Activated T-cell treated with anti-CD3 and anti-CD28 coated beads, Interleukin-2, amount 50 U/mL, for 24 hours (primary cell): Measurements from ENCODE around the gene EYA2.

ENCODE experiments used
- DNase-seq: peaks from one replicate; pipeline ENCODE4 v3.0.0-alpha.2; 2020
- H3K27ac Mint-ChIP-seq: 2 replicates; pipeline ENCODE4 v1.8.0; 2020; ENCODE audit warnings: mild to moderate bottlenecking, mixed read lengths
- H3K27me3 Mint-ChIP-seq: 2 replicates; pipeline ENCODE4 v1.8.0; 2020; ENCODE audit warnings: mixed read lengths
- H3K36me3 Mint-ChIP-seq: 2 replicates; pipeline ENCODE4 v1.8.0; 2020; ENCODE audit warnings: low read depth, mixed read lengths
- H3K4me1 Mint-ChIP-seq: 2 replicates; pipeline ENCODE4 v1.8.0; 2020; ENCODE audit warnings: low read depth, mixed read lengths
- H3K4me3 Mint-ChIP-seq: 2 replicates; pipeline ENCODE4 v1.8.0; 2020; ENCODE audit warnings: mild to moderate bottlenecking, moderate library complexity, mixed read lengths
- H3K9me3 Mint-ChIP-seq: 2 replicates; pipeline ENCODE4 v1.8.0; 2020; ENCODE audit warnings: mixed read lengths

EYA2 gene

GRCh38 chr20:47062226-47062890, 167.7 kb downstream of the EYA2 start:
- Mint-ChIP-seq H3K27me3 (peaks cover 28% of the 10 kb centered on the region), H3K4me3 (no peak overlapping the region), H3K36me3 (no peaks in the 10 kb centered on the region), H3K27ac (no peak overlapping the region), H3K4me1 (no peaks in the 10 kb centered on the region), H3K9me3 (peaks cover 6% of the 10 kb centered on the region)
- DNase-seq, result no peak

DNA sequence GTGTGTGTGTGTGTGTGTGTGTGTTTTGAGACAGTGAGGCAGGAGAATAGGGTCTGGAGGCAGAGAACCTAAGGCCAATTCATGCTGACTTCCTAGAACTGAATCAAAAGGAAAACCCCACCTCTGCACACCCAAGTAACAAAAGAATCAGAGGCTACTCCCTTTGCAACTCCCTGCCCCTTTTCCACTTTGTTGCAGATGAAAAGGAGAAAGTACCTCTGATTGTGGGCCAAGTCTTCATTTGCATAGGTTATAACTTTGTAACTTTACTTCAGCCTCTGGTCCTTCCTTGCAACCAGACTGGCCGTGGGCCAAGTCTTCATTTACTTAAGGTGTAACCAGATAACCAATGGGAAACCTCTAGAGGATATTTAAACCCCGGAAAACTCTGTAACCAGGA, 168.8 kb downstream of the EYA2 start:
- Mint-ChIP-seq H3K27me3 (peaks cover 19% of the 10 kb centered on the region), H3K27ac (no peak overlapping the region), H3K9me3 (peaks cover 14% of the 10 kb centered on the region), H3K4me1 (no peaks in the 10 kb centered on the region), H3K36me3 (no peaks in the 10 kb centered on the region), H3K4me3 (no peak overlapping the region)
- DNase-seq, result no peak

DNA sequence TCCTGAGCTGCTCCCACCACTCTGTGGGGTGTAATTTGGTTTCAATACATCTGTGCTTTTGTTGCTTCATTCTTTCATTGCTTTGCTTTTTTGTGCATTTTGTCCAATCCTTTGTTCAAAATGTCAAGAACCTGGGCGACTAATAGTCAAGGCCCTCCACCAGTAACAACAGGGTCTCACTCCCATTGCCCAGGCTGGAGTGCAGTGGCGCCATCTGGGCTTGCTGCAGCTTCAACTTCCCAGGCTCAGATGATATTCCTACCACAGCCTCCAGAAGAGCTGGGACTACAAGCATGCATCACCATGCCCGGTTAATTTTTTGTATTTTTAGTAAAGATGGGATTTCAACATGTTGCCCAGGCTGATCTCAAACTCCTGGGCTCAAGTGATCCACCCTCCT, 169.2 kb downstream of the EYA2 start:
- Mint-ChIP-seq H3K4me3 (no peak overlapping the region), H3K36me3 (no peaks in the 10 kb centered on the region), H3K4me1 (no peaks in the 10 kb centered on the region), H3K9me3 (peaks cover 18% of the 10 kb centered on the region), H3K27ac (no peak overlapping the region), H3K27me3 (peaks cover 15% of the 10 kb centered on the region)
- DNase-seq, result no peak

DNA sequence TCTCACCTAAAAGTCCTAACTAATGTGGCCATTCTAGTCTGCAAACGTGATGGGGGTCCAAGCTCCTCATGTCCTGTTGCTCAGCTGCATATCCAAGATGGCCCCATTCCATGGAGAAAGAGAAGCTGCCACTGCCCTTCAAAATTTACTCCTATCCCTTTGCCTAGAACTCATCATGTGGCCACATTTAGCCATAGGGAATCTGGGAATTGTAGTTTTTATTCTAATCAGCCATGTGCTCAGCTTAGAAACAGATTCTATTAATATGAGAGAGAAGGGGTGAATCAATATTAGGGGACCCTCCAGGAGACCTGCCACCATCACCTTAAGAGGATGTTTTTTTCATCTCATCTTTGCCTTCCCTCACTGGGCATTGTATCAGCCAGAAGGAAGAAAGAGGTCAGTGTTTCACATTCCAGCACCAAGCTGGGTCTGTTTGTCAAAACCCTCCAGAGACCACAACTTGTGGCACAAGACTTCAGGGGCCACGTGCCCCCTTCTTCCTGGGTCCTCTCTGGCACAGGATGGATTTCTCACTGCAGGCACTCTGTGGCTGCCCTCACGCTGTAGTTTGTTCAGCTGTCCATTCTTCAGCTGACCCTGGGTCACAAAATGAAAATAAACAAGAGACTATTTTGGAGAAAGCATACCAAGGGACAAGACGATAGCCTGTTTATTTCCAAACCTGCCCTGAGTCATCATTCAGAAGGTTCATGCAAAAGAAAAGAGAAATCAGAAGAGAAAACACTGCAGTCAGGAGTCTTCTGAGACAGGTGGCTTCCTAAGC, 172.0 kb downstream of the EYA2 start:
- H3K27ac Mint-ChIP-seq, result no peak overlapping the region
- no peak overlapping the region for H3K4me3 Mint-ChIP-seq
- no peaks in the 10 kb centered on the region for H3K4me1 Mint-ChIP-seq
- H3K36me3 Mint-ChIP-seq, result no peaks in the 10 kb centered on the region
- H3K27me3 Mint-ChIP-seq, result peaks cover 10% of the 10 kb centered on the region
- peaks cover 18% of the 10 kb centered on the region for H3K9me3 Mint-ChIP-seq
- DNase-seq, result no peak

DNA sequence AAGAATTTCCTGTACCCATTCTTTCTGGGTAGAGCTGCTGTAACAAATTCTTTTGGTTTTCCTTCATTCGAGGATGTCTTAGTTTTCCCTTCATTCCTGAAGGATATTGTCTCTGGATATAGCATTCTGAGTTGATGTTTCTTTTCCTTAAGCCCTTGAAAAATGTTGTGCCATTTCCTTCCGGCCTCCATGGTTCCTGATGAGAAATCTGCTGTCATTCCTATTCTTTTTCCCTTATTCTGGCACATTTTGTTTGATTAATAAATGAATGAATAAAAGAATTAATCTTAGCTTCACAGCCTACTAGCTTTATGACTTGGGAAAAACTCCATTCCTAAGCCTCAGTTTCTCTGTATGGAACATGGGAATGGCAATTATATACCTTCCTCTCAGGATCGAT, 173.1 kb downstream of the EYA2 start:
- Mint-ChIP-seq H3K4me3 (no peak overlapping the region), H3K27me3 (peaks cover 6% of the 10 kb centered on the region), H3K4me1 (no peaks in the 10 kb centered on the region), H3K36me3 (no peaks in the 10 kb centered on the region), H3K9me3 (peaks cover 18% of the 10 kb centered on the region), H3K27ac (no peak overlapping the region)
- no peak for DNase-seq

DNA sequence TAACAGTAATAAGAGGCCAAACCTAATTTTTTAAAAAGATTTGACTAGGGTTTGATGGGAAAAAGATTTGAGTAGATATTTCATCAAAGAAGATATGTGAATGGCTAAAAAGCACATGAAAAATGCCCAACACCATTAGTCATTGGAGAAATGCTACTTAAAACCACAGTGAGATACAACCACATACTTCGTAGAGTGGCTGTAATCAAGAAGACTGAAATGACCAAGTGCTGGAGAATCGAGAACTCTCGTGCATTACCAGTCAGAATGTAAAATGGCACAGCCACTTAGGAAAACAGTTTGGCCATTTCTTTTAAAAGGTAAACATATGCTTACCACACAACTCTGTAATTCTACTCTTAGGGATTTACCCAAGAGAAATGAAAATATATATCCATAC, 175.5 kb downstream of the EYA2 start:
- H3K36me3 Mint-ChIP-seq, result no peaks in the 10 kb centered on the region
- H3K4me1 Mint-ChIP-seq, result no peaks in the 10 kb centered on the region
- H3K9me3 Mint-ChIP-seq, result peaks cover 20% of the 10 kb centered on the region
- no peak for DNase-seq
- no peak overlapping the region for H3K4me3 Mint-ChIP-seq
- H3K27me3 Mint-ChIP-seq, result peaks cover 9% of the 10 kb centered on the region
- no peak overlapping the region for H3K27ac Mint-ChIP-seq

GRCh38 chr20:47071646-47072185, 177.1 kb downstream of the EYA2 start:
- DNase-seq, result no peak
- Mint-ChIP-seq H3K27me3 (peaks cover 9% of the 10 kb centered on the region), H3K4me3 (no peak overlapping the region), H3K27ac (no peak overlapping the region), H3K36me3 (no peaks in the 10 kb centered on the region), H3K9me3 (peaks cover 20% of the 10 kb centered on the region), H3K4me1 (no peaks in the 10 kb centered on the region)

GRCh38 chr20:47073766-47074475, 179.3 kb downstream of the EYA2 start:
- H3K36me3 Mint-ChIP-seq, result no peaks in the 10 kb centered on the region
- H3K27ac Mint-ChIP-seq, result no peak overlapping the region
- no peaks in the 10 kb centered on the region for H3K4me1 Mint-ChIP-seq
- DNase-seq, result no peak
- peaks cover 21% of the 10 kb centered on the region for H3K27me3 Mint-ChIP-seq
- no peak overlapping the region for H3K4me3 Mint-ChIP-seq
- H3K9me3 Mint-ChIP-seq, result peaks cover 5% of the 10 kb centered on the region

DNA sequence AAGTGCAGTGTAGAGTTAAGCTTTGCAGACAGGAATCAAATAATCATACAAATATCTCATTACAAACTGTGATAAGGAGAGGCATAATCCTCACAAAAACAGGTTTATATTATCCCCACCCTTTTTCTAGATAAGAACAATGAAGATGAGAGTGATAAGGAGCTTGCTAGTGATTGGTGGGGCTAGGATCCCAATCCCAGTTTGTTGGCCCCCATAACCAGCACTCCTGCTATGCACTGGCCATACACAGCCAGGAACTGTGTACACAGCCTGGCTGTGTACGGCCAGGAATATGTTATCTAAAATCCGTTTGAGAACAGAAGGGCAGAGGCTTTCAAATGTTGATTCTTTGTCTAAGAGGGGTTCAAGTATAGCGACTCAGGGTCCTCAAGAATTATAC, 180.6 kb downstream of the EYA2 start:
- peaks cover 25% of the 10 kb centered on the region for H3K27me3 Mint-ChIP-seq
- no peaks in the 10 kb centered on the region for H3K4me1 Mint-ChIP-seq
- DNase-seq, result no peak
- no peak overlapping the region for H3K4me3 Mint-ChIP-seq
- H3K9me3 Mint-ChIP-seq, result peaks cover 5% of the 10 kb centered on the region
- no peaks in the 10 kb centered on the region for H3K36me3 Mint-ChIP-seq
- H3K27ac Mint-ChIP-seq, result no peak overlapping the region

DNA sequence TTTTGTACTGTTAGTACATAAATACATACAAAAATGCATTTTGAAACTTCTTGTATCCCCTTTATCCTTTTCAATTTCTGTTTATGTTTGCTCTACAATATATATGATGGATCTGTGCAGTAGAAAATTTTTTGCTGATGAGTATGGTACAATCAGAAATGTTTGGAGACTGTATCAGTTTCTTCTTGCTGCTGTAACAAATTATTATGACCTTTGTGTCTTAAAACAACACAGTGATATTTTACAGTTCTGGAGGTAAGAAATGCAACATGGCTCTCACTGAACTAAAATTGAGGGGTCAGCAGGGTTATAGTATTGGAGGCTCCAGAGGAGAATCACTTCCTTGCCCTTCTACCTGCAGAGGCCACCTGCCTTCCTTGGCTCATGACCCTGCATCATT, 184.4 kb downstream of the EYA2 start:
- no peak overlapping the region for H3K27ac Mint-ChIP-seq
- peaks cover 26% of the 10 kb centered on the region for H3K27me3 Mint-ChIP-seq
- no peak for DNase-seq
- no peak overlapping the region for H3K4me3 Mint-ChIP-seq
- H3K9me3 Mint-ChIP-seq, result peaks cover 4% of the 10 kb centered on the region
- H3K4me1 Mint-ChIP-seq, result no peaks in the 10 kb centered on the region
- H3K36me3 Mint-ChIP-seq, result no peaks in the 10 kb centered on the region

- H3K4me1 Mint-ChIP-seq, result no peaks in the 10 kb centered on the region
- peaks cover 24% of the 10 kb centered on the region for H3K27me3 Mint-ChIP-seq
- no peak overlapping the region for H3K27ac Mint-ChIP-seq
- H3K4me3 Mint-ChIP-seq, result no peak overlapping the region
- no peak for DNase-seq
- H3K36me3 Mint-ChIP-seq, result no peaks in the 10 kb centered on the region
- peaks cover 3% of the 10 kb centered on the region for H3K9me3 Mint-ChIP-seq
Observed at GRCh38 chr20:47080365-47080764, 185.7 kb downstream of the EYA2 start.

GRCh38 chr20:47086316-47086715, 191.7 kb downstream of the EYA2 start:
- Mint-ChIP-seq H3K27ac (no peak overlapping the region), H3K4me3 (no peak overlapping the region), H3K9me3 (no peaks in the 10 kb centered on the region), H3K4me1 (no peaks in the 10 kb centered on the region), H3K27me3 (peaks cover 9% of the 10 kb centered on the region), H3K36me3 (no peaks in the 10 kb centered on the region)
- no peak for DNase-seq

- no peak for DNase-seq
- no peaks in the 10 kb centered on the region for H3K9me3 Mint-ChIP-seq
- H3K4me1 Mint-ChIP-seq, result no peaks in the 10 kb centered on the region
- no peaks in the 10 kb centered on the region for H3K36me3 Mint-ChIP-seq
- H3K4me3 Mint-ChIP-seq, result no peak overlapping the region
- H3K27me3 Mint-ChIP-seq, result peaks cover 4% of the 10 kb centered on the region
- no peak overlapping the region for H3K27ac Mint-ChIP-seq
Observed at GRCh38 chr20:47088335-47088734, 193.7 kb downstream of the EYA2 start.

- no peak overlapping the region for H3K27ac Mint-ChIP-seq
- H3K4me3 Mint-ChIP-seq, result no peak overlapping the region
- no peaks in the 10 kb centered on the region for H3K36me3 Mint-ChIP-seq
- no peaks in the 10 kb centered on the region for H3K9me3 Mint-ChIP-seq
- no peak for DNase-seq
- no peaks in the 10 kb centered on the region for H3K4me1 Mint-ChIP-seq
- peaks cover 4% of the 10 kb centered on the region for H3K27me3 Mint-ChIP-seq
Observed at GRCh38 chr20:47089151-47089550, 194.5 kb downstream of the EYA2 start.

DNA sequence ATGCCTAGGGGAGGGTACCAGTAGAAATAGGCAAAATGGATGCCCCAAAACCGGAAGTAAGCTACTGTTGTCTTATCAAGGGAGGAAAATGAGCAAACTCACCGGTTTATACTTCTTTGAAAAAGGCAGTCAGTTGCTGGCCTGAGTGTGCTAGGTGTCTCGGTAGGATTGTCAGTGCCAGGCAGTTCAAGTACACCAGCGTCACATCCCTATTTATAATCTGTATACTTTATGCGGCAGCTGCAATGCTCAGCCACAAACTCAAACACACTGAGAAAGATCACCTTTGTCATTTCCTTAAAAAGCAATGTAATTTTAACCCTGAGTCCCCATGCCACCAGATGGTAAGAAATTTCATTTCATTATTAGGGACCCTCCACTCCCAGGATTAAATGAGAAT, 196.2 kb downstream of the EYA2 start:
- H3K4me1 Mint-ChIP-seq, result no peaks in the 10 kb centered on the region
- H3K27ac Mint-ChIP-seq, result no peak overlapping the region
- no peaks in the 10 kb centered on the region for H3K36me3 Mint-ChIP-seq
- no peaks in the 10 kb centered on the region for H3K9me3 Mint-ChIP-seq
- no peak for DNase-seq
- peaks cover 4% of the 10 kb centered on the region for H3K27me3 Mint-ChIP-seq
- no peak overlapping the region for H3K4me3 Mint-ChIP-seq
